Prostate gland (tissue), 2 donors: Measurements from ENCODE around the gene HDLBP.

Experiments used
- CTCF ChIP-seq, 4 experiments: fragments of 200-600 bp in 2 of 4; fragments of 450-650 bp in 2 of 4; sonication (generic) in 2 of 4; IDR thresholded peaks; 1 replicate in 3 of 4; 2 replicates in 1 of 4; pipeline ENCODE4 v1.5.1; 2016 to 2019; ENCODE audit warnings: antibody characterized with exemption in 4 of 4, mild to moderate bottlenecking in 2 of 4, moderate library complexity in 2 of 4
- POLR2AphosphoS5 ChIP-seq: sonication (generic); formaldehyde crosslinking; IDR thresholded peaks from one replicate; pipeline ENCODE4 v1.6.1; 2017; ENCODE audit warnings: antibody characterized with exemption

- TF ChIP-seq CTCF (IDR thresholded peaks at IDR 0.05) (no peak), POLR2AphosphoS5 (no peak)
Observed at GRCh38 chr2:241310917-241311566, 4.4 kb downstream of the HDLBP start.
